GM18951 (cell line): ENCODE results near the gene TAMM41.

Experiments used
- POLR2A ChIP-seq: IDR thresholded peaks from 4 replicates; pipeline ENCODE4 v1.6.1; 2011; ENCODE audit warnings: mild to moderate bottlenecking; ENCODE audit not compliant: insufficient read length, insufficient read depth; ENCODE audit errors: extremely low read depth
- in situ Hi-C: fragments of 300-500 bp; cut with MboI; formaldehyde crosslinking; loops from one replicate; pipeline ENCODE4 v1.12.0; 2022; ENCODE audit warnings: low sequenced_read_pairs, mixed read lengths, inconsistent platforms; ENCODE audit not compliant: unreplicated experiment

TAMM41 gene

DNA sequence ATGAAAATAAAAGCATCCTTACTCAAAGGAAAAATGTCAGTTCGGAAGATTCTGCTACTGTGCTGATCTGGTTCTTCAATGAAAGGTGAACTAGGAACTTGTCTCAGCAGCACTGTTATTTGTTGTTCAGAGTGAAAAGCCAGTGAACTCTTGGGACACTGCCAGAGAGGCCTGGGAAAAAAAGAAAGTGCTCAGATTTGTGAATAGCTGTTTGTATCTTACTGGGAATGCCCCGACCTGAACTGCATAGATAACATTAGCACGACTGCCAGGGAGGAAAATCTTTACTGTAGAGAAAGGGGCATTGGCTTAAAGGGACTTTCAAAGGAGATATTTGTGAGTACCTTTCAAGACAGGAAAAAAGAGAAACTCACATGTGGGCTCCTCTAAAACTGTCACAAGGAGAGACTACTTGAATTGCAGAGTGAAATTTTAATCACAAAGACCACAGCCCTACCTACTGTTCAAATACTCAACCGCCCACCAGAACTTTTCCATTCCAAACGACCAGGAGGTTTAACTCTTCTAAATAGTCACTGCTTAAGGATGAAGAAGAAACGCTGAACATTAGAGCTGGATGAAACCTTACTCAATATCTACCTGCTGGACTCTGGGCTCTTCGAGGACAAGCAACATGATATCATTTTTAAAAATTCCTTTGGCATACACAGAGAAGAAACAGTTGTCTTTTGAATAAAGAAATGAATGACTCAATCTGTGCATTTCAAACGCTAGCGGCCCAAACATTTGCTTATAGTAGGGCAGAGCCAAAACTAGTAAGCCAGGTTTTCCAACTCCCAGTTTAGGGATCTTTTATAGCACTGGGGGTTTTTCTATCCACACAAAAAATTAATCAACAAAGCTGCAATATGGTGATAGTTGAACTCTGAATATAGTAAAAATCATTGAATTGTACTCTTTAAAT, 13.4 kb downstream of the TAMM41 start:
- TF ChIP-seq POLR2A = no peak
- in situ Hi-C loops = no loop called here

DNA sequence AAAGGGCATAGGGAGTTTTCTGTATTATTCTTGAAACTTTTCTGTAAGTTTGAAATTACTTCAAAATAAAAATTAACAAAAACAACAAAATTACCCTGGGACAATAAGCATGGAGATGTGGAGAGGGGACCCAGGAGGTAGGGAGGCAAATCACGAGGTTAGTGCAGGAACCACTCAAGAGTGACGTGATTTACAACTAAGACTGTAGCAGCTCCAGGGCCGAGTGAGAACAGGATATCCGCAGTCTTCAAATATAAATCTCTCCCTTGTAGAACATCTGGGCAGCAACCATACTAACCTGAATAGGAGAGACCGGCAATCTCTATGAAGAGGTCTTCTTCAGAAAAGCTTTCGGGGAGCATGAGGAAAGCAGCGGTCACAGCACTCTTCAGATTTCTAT, 17.3 kb downstream of the TAMM41 start:
- in situ Hi-C loops = no loop called here
- TF ChIP-seq POLR2A = no peak

DNA sequence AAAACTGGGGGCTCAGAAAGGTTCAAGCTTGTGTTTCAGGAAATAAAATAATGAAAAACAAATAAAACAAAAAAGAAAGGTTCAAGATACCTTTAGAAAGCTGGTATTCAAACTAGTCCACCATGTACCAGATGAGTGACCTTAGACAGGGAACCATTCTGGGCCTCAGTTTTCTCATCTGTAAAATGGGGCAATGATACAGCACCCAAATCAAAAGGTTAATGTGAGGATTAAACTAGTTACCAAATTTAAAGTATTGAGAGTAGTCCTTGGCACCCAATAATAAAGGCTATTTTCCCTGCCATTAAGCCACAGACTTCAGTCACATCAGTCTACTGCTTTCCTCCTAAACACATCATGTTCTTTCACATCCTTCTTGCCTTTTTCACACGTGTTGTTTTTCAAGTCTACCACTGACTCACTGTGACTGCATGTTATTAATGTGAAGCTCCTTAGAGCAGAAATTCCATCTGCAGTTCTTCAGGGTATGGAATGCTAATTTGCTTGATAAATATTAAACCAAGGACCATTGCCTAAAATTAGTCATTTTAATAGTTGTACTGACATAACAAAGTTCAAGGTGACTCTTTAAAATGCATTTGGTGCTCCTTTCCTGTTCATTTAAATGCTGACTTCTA, 19.9 kb downstream of the TAMM41 start:
- no peak for TF ChIP-seq POLR2A
- in situ Hi-C loops = no loop called here

DNA sequence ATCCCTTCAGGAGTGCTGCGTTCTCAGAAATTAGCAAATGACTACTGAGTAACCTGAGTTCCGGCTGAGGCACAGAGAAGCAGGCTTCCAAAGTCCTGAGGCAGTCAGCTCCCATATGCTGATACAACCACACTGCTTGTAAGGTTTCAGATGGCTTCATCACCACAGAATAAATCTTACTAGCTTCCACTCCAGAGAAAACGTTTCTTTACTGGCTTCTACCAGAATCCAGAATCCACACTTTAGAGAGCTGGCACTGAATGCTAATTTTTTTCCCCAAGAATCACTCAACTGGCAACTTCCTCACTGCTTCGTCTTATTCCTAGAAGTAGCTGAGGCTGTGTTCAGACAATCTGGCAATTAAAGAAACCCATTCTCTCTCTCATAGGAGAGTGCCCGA, 21.4 kb downstream of the TAMM41 start:
- in situ Hi-C loops = no loop called here
- TF ChIP-seq POLR2A = no peak

DNA sequence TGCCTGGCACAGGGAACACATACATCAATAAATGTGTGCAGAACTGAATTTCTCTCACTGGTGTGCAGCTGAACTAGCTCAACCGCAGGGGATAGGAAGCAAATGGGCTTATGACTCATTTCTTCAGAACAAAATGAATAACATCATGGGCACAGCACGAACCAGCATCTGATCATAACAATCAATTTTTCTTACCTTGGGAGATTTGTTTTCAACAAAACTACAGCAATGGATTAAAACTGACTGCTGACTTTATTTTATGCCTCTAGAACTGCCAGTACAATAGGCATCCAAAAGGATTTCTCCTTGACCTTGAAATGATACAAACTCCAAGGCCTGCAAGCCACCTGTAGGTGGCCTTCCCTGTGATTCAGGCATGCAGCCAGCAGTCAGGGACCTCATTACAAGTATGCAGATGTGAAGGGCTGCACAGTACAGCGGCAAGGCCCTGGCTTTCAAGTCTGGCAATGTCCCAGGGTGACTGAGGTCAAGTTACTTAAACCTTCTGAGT, 26.1 kb downstream of the TAMM41 start:
- no peak for TF ChIP-seq POLR2A
- in situ Hi-C loops = no loop called here

DNA sequence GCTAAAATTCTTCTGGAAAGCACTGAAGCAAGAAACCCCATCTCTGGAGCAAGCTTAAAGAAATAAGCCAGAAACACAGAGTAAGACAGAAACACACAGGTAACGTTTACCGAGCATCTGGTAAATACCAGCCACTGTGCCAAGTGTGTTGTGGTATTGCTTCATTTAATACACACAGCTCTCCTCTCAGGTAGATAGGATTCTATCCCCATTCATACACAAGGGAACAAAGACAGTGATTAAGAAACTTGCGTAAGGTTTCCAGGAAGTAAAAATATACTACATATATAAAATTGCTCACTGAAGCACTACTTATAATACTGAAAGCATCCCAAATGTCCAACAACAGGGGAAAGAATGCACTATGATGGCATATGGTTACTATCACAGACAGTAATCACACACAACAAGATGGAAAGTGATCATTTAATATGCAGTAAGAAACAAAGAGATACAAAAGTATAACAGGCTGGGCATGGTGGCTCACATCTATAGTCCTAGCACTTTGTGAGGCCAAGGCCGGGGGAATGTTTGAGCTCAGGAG, 27.5 kb downstream of the TAMM41 start:
- no peak for TF ChIP-seq POLR2A
- in situ Hi-C loops = no loop called here

DNA sequence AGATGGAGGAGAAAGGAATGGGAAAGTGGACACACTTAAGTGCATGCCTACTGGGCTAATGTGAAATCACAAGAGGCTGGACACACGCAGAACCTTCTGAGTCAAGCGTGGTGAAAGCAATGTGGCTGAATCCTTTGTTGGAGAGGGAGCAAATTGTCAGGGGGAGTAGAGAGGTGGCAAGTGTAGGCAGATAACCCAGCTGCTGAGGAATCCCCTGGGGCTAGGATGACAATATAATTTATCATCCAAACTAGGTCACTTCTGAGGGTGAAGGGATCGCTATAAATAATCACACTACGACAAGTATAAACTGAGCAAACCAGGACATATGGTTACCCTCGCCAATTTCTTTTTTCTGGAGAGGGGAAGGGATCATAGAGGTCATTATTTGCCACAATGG, 28.7 kb downstream of the TAMM41 start:
- in situ Hi-C loops = no loop called here
- no peak for TF ChIP-seq POLR2A

DNA sequence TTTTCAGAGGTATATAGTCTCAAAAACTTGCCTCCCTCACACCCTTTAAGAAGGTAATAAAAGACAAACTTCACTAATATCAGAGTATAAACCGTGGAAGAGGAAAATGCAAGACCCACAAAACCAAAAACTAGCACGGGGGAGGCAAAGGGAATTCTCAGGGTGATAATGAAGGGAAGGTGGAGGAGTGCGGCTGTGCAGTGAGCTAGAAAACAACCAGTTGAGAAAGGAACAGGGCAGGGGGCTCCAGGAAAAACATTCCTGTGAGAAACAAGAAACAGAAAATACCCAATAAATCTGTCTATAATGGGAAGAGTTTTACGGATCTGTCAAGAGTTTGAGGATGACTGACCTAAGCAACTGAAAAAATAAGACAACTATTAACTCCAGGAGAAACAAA, 31.6 kb downstream of the TAMM41 start:
- TF ChIP-seq POLR2A = no peak
- in situ Hi-C loops = no loop called here

DNA sequence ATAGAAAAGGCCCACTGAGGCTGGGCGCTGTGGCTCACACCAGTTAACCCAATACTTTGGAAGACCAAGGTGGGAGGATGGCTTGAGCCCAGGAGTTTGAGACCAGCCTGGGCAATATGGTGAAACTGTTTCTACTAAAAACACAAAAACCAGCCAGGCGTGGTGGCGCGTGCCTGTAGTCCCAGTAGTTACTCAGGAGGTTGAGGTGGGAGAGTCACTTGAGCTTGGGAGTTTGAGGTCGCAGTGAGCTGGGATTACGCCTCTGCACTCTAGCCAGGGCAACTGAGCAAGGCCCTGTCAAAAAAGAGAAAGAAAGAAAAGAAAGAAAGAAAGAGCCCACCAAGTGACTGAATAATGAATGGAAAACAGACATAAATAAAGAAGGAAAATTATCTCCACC, 32.0 kb downstream of the TAMM41 start:
- TF ChIP-seq POLR2A = no peak
- in situ Hi-C loops = no loop called here

DNA sequence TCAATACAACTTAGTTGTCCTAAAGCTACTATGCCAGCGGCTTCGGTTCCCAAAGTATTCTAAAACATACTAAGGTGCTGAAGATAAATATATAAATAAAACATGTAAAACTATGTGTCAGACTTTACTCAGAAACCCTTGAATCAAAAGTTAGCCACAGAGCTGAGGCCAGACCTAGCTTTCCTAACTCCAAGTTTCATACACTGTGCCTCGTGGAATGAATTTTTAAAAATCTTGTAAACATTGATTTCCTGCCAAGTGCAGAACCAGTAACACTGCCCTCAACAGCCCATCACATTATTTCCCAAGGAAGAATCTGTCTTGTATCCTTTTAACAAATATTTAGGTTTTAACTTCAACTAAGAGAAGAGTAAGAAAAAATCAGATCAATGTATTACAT, 36.4 kb downstream of the TAMM41 start:
- TF ChIP-seq POLR2A = no peak
- in situ Hi-C loops = no loop called here

DNA sequence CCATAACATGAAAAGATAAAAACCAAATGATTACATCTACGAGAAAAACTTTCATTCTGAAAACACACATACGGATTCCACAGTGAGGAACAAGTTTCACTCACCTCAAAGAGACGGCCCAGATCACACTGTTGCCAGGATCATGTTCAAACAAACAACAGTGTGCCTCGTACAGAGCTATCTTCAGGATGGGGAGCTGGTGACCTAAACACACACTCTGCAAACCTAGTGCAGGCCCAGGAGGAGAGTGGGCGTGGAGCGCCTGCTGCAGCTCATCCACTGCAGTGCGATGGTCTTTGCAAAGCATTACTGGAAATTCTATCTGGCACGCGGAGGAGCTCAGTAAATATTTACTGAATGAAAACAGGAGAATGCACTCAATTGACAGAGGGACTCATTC, 38.5 kb downstream of the TAMM41 start:
- in situ Hi-C loops = no loop called here
- no peak for TF ChIP-seq POLR2A

DNA sequence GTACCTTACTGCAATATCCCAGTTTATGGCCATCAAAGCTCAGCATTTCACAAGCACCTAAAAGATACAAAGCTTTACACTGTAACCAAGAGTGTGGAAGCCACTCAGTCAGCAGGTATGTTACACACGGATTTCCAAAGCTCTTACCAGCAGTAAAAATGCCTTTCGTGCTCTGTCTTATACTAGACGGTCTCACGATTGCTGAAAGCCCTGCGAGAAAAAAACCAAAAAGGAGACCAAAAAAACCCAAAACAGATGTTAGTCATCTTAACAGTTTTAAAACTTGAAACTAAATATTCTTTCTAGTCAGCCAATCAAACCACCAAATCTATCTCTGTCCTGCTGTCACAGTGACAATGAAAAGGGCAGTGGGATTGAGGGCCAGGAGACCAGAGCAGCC, 39.0 kb downstream of the TAMM41 start:
- no peak for TF ChIP-seq POLR2A
- in situ Hi-C loops = no loop called here

DNA sequence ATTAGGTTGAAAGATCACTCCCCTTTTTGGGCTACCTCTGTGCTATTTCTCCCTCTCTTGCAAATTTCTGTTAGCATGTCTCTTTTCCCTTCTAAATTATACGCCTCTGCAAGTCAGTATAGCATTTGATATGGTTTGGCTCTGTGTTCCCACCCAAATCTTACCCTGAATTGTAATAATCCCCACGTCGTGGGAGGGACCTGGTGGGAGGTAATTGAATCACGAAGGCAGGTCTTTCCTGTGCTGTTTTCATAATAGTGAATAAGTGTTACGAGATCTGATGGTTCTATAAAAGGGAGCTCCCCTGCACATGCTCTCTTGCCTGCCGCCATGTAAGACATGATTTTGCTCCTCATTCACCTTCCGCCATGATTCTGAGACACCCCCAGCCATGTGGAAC, 41.0 kb downstream of the TAMM41 start:
- TF ChIP-seq POLR2A = no peak
- in situ Hi-C loops = no loop called here

DNA sequence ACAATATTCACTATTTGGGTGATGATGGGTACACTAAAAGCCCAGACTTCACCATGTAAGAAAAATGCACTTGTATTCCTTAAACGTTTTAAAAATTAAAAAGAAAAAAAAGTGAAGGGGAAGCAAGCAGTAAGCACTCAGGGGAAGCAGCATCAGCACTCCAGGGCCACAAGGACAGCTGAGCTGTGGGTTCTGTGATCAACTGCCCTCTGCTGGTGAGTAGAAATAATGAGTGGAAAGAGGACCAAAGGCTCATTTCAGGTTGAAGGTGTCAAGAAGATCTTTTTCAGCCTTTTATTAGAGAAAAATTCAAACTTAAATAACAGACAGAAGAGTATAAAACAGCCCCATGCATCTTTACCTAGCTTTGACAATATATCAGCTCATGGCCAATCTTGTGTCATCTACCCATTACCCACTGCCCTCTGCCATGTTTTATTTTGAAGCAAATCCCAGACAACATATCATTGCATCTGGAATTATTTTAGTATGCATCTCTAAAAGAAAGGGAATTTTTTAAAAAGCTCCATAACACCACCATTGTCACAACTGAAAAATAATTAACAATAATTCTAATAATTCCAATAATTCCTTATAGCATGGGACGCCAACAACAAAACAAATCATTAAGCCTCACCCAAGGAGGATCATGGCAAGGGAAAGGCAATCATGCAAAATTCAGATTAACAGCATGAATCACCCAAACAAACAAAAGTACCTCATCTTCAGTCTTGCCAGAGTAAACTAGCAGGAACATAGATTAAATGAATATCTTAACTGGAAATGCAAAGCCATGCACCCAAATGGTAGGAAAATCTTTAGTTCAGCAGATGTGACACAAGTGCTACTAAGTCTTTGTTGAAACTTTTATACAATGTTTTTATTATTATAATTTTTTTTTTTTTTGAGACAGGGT, 42.5 kb downstream of the TAMM41 start:
- in situ Hi-C loops = no loop called here
- no peak for TF ChIP-seq POLR2A
